CD14-positive monocyte (primary cell): ENCODE data around the gene DGUOK. TPM values are rescaled to one million over a fixed set of nuclear protein-coding genes. Genes with fewer than 3 reads are reported as not detected.

Experiments
- DNase-seq, 3 donors: peaks; one replicate each; pipeline ENCODE4 v3.0.0-alpha.2; 2011 to 2022
- H2AFZ ChIP-seq: 2 replicates; pipeline ENCODE4 v1.6.0; 2012; ENCODE audit warnings: mild to moderate bottlenecking, low read depth, low read length, inconsistent platforms; ENCODE audit not compliant: insufficient read depth, poor library complexity, severe bottlenecking
- H3K27ac ChIP-seq, 2 donors: 1 replicate in 1 of 2; 2 replicates in 1 of 2; pipeline ENCODE4 v1.5.1; 2012 to 2013; ENCODE audit warnings: low read length in 2 of 2, control low read depth in 1 of 2, inconsistent platforms in 1 of 2, low read depth in 1 of 2, mild to moderate bottlenecking in 1 of 2
- H3K27me3 ChIP-seq, 2 donors: one replicate each; pipeline versions ENCODE4 v1.6.0 to v1.6.1; 2011 to 2013; ENCODE audit warnings: low read length in 2 of 2; ENCODE audit not compliant: control insufficient read depth in 2 of 2, insufficient read depth in 2 of 2
- H3K36me3 ChIP-seq, 2 donors: replicated peaks in 1 of 2; 1 replicate in 1 of 2; 2 replicates in 1 of 2; pipeline versions ENCODE4 v1.5.1 to v1.6.1; 2012 to 2013; ENCODE audit warnings: low read length in 2 of 2, control low read depth in 1 of 2, inconsistent platforms in 1 of 2, mild to moderate bottlenecking in 1 of 2; ENCODE audit not compliant: insufficient read depth in 2 of 2, control insufficient read depth in 1 of 2
- H3K4me1 ChIP-seq, 2 donors: 1 replicate in 1 of 2; 2 replicates in 1 of 2; pipeline versions ENCODE4 v1.5.1 to v1.6.1; 2012 to 2013; ENCODE audit warnings: low read length in 2 of 2, control low read depth in 1 of 2, inconsistent platforms in 1 of 2, mild to moderate bottlenecking in 1 of 2, moderate library complexity in 1 of 2; ENCODE audit not compliant: insufficient read depth in 2 of 2, control insufficient read depth in 1 of 2
- H3K4me2 ChIP-seq: replicated peaks from 2 replicates; pipeline ENCODE3; 2012; ENCODE audit warnings: low read length, moderate library complexity, mild to moderate bottlenecking; ENCODE audit not compliant: poor library complexity, severe bottlenecking; ENCODE audit errors: extremely low read depth
- H3K4me3 ChIP-seq, 3 experiments: fragments of 200-600 bp in 1 of 3; sonication (generic) in 1 of 3; replicated peaks in 1 of 3; 1 replicate in 2 of 3; 2 replicates in 1 of 3; pipeline ENCODE4 v1.5.1; 2011 to 2013; ENCODE audit warnings: low read length in 3 of 3, mild to moderate bottlenecking in 3 of 3, control low read depth in 2 of 3, low read depth in 2 of 3, inconsistent platforms in 1 of 3, moderate library complexity in 1 of 3
- H3K79me2 ChIP-seq: 2 replicates; pipeline ENCODE4 v1.6.0; 2012; ENCODE audit warnings: mild to moderate bottlenecking, control low read depth, inconsistent platforms, low read length, moderate library complexity; ENCODE audit not compliant: insufficient read depth
- H3K9ac ChIP-seq: 2 replicates; pipeline ENCODE4 v1.6.0; 2017; ENCODE audit warnings: low read length, mild to moderate bottlenecking; ENCODE audit not compliant: insufficient read depth, poor library complexity, severe bottlenecking
- H3K9me3 ChIP-seq, 2 donors: replicated peaks in 1 of 2; 1 replicate in 1 of 2; 2 replicates in 1 of 2; pipeline versions ENCODE4 v1.5.1 to v1.6.1; 2012 to 2013; ENCODE audit warnings: low read length in 2 of 2, control low read depth in 1 of 2; ENCODE audit not compliant: control insufficient read depth in 1 of 2, insufficient read depth in 1 of 2
- H4K20me1 ChIP-seq: 2 replicates; pipeline ENCODE4 v1.6.0; 2012; ENCODE audit warnings: mild to moderate bottlenecking, low read length, control low read depth, moderate library complexity; ENCODE audit not compliant: insufficient read depth
- H3K27ac Mint-ChIP-seq, 7 donors: one replicate each; pipeline ENCODE4 v1.8.0; 2020; ENCODE audit warnings: mild to moderate bottlenecking in 7 of 7, mixed read lengths in 7 of 7, moderate library complexity in 6 of 7, inconsistent platforms in 2 of 7
- H3K27me3 Mint-ChIP-seq, 3 donors: one replicate each; pipeline ENCODE4 v1.8.0; 2021 to 2022; ENCODE audit warnings: low read depth in 3 of 3, mild to moderate bottlenecking in 3 of 3, mixed read lengths in 3 of 3, moderate library complexity in 3 of 3, inconsistent platforms in 1 of 3
- H3K36me3 Mint-ChIP-seq, 2 donors: one replicate each; pipeline ENCODE4 v1.8.0; 2020; ENCODE audit warnings: mixed read lengths in 2 of 2, inconsistent platforms in 1 of 2, mild to moderate bottlenecking in 1 of 2
- H3K4me1 Mint-ChIP-seq: one replicate; pipeline ENCODE4 v1.8.0; 2020; ENCODE audit warnings: mild to moderate bottlenecking, mixed read lengths
- H3K4me3 Mint-ChIP-seq, 2 donors: one replicate each; pipeline ENCODE4 v1.8.0; 2020; ENCODE audit warnings: mild to moderate bottlenecking in 2 of 2, mixed read lengths in 2 of 2, moderate library complexity in 1 of 2
- H3K9me3 Mint-ChIP-seq, 7 donors: one replicate each; pipeline ENCODE4 v1.8.0; 2020 to 2022; ENCODE audit warnings: mixed read lengths in 7 of 7, mild to moderate bottlenecking in 6 of 7, moderate library complexity in 6 of 7, inconsistent platforms in 2 of 7
- CTCF ChIP-seq: fragments of 200-600 bp; IDR thresholded peaks from one replicate; pipeline ENCODE4 v1.8.0; 2022; ENCODE audit warnings: antibody characterized with exemption, mild to moderate bottlenecking
- WGBS: methylation state at CpG from one replicate; pipeline ENCODE4 v1.1.5; 2013; ENCODE audit warnings: missing lambda C conversion rate; ENCODE audit not compliant: insufficient coverage; 5-methylcytosine and 5-hydroxymethylcytosine counted together
- intact Hi-C, 2 donors: fragments of 100-400 bp; cut with micrococcal nuclease; formaldehyde crosslinking; loops; one replicate each; pipeline versions ENCODE4 v1.15.0 to v1.15.1; 2023
- polyA plus RNA-seq, 3 donors: library from polyadenylated mRNA; depleted of rRNA in 1 of 3; unstranded in 2 of 3; stranded (reverse) in 1 of 3; fragments of 300-500 nt in 2 of 3; fragments of >200 nt in 1 of 3; fragmentation: Illumina TruSeq in 2 of 3; gene quantifications; 1 replicate in 2 of 3; 2 replicates in 1 of 3; pipeline ENCODE4 v1.2.3, GENCODE V29; 2012 to 2021

The DGUOK gene
- polyA plus RNA-seq, 3 donors = 62.9 to 129 (median 123) TPM

- Mint-ChIP-seq H3K27ac (no peak overlapping the region), H3K27me3 (peaks cover 0 to 1% (median 1%) of the 10 kb centered on the region in 3 donors), H3K36me3 (no peaks in the 10 kb centered on the region), H3K9me3 (no peaks in the 10 kb centered on the region), H3K4me3 (no peak overlapping the region), H3K4me1 (peaks cover 6% of the 10 kb centered on the region)
- Histone ChIP-seq H3K4me3 (no peak overlapping the region), H3K36me3 (no peaks in the 10 kb centered on the region), H3K27ac (no peak overlapping the region), H3K4me1 (no peaks in the 10 kb centered on the region), H3K9ac (no peak overlapping the region), H4K20me1 (no peaks in the 10 kb centered on the region), H3K4me2 (no peak overlapping the region), H3K79me2 (no peaks in the 10 kb centered on the region), H3K9me3 (no peaks in the 10 kb centered on the region), H3K27me3 (no peaks in the 10 kb centered on the region), H2AFZ (no peak overlapping the region)
- intact Hi-C loops = no loop called here
- TF ChIP-seq CTCF = no peak
- no peak for DNase-seq
- WGBS = 89% methylated on average over 3 of the region's 5 CpGs
Observed at GRCh38 chr2:73915437-73915993, 11.2 kb upstream of the DGUOK start.

GRCh38 chr2:73916666-73917065 lies 10.0 kb upstream of the DGUOK start:
- no peaks in the 10 kb centered on the region for H4K20me1 ChIP-seq
- Mint-ChIP-seq H3K9me3 (no peaks in the 10 kb centered on the region), H3K4me1 (peaks cover 10% of the 10 kb centered on the region), H3K4me3 (no peak overlapping the region), H3K27me3 (peaks cover 0 to 1% (median 1%) of the 10 kb centered on the region in 3 donors), H3K27ac (no peak overlapping the region), H3K36me3 (no peaks in the 10 kb centered on the region)
- 100% methylated on average over 1 of the region's 2 CpGs for WGBS
- H3K4me2 ChIP-seq = no peak overlapping the region
- no peaks in the 10 kb centered on the region for H3K36me3 ChIP-seq
- H3K27ac ChIP-seq = no peak overlapping the region
- H3K27me3 ChIP-seq = no peaks in the 10 kb centered on the region
- no peaks in the 10 kb centered on the region for H3K79me2 ChIP-seq
- no peak overlapping the region for H3K4me3 ChIP-seq
- intact Hi-C loops = no loop called here
- no peak overlapping the region for H3K9ac ChIP-seq
- no peak for DNase-seq
- TF ChIP-seq CTCF = no peak
- H3K4me1 ChIP-seq = peaks cover 0 to 3% of the 10 kb centered on the region in 2 donors
- H2AFZ ChIP-seq = no peak overlapping the region
- no peaks in the 10 kb centered on the region for H3K9me3 ChIP-seq
